Spleen (tissue), 11 donors: Measurements from ENCODE around the gene MRPL19. TPM values are rescaled to one million over a fixed set of nuclear protein-coding genes. Genes with fewer than 3 reads are reported as not detected.

Experiments
- DNase-seq: peaks from one replicate; pipeline ENCODE4 v3.0.0-alpha.2; 2020
- H3K27ac ChIP-seq, 8 donors: fragments of 200-600 bp; sonication (generic) in 7 of 8; 1 replicate in 4 of 8; 2 replicates in 4 of 8; pipeline versions ENCODE4 v1.5.0 to v1.8.0; 2016 to 2021; ENCODE audit warnings: inconsistent platforms in 4 of 8, mild to moderate bottlenecking in 4 of 8, moderate library complexity in 1 of 8
- H3K27me3 ChIP-seq, 7 donors: fragments of 200-600 bp; sonication (generic) in 6 of 7; replicated peaks in 1 of 7; 1 replicate in 4 of 7; 2 replicates in 3 of 7; pipeline versions ENCODE4 v1.5.0 to v1.8.0; 2016 to 2021; ENCODE audit warnings: inconsistent platforms in 3 of 7, mild to moderate bottlenecking in 1 of 7
- H3K36me3 ChIP-seq, 6 donors: fragments of 200-600 bp; sonication (generic) in 5 of 6; 1 replicate in 4 of 6; 2 replicates in 2 of 6; pipeline versions ENCODE4 v1.5.0 to v1.8.0; 2016 to 2021; ENCODE audit warnings: inconsistent platforms in 2 of 6
- H3K4me1 ChIP-seq, 6 donors: fragments of 200-600 bp; sonication (generic) in 5 of 6; 1 replicate in 3 of 6; 2 replicates in 3 of 6; pipeline versions ENCODE4 v1.5.0 to v1.8.0; 2016 to 2021; ENCODE audit warnings: inconsistent platforms in 3 of 6
- H3K4me3 ChIP-seq, 8 donors: fragments of 200-600 bp; sonication (generic) in 7 of 8; 1 replicate in 4 of 8; 2 replicates in 4 of 8; pipeline versions ENCODE4 v1.5.0 to v1.8.0; 2016 to 2021; ENCODE audit warnings: inconsistent platforms in 4 of 8, mild to moderate bottlenecking in 4 of 8, moderate library complexity in 2 of 8
- H3K9me3 ChIP-seq, 8 donors: fragments of 200-600 bp; sonication (generic) in 7 of 8; 1 replicate in 4 of 8; 2 replicates in 4 of 8; pipeline versions ENCODE4 v1.5.0 to v1.8.0; 2016 to 2021; ENCODE audit warnings: inconsistent platforms in 4 of 8
- POLR2A ChIP-seq, 3 donors: fragments of 450-650 bp; IDR thresholded peaks; one replicate each; pipeline ENCODE4 v1.5.1; 2017; ENCODE audit warnings: antibody characterized with exemption in 3 of 3, mild to moderate bottlenecking in 1 of 3
- POLR2AphosphoS5 ChIP-seq, 3 donors: sonication (generic); formaldehyde crosslinking; IDR thresholded peaks; one replicate each; pipeline ENCODE4 v1.5.1; 2017; ENCODE audit warnings: antibody characterized with exemption in 3 of 3
- whole genome bisulfite sequencing, 5 donors: extraction: QIAGEN DNeasy Blood & Tissue Kit in 3 of 5; methylation state at CpG; one replicate each; pipeline versions ENCODE4 v1.1.5 to v1.1.7; 2013 to 2018; 5-methylcytosine and 5-hydroxymethylcytosine counted together
- intact Hi-C: fragments of 100-400 bp; cut with DNase I; formaldehyde crosslinking; loops from one replicate; pipeline ENCODE4 v1.15.0; 2023; ENCODE audit warnings: low total_unique reads
- polyA plus RNA-seq, 3 donors: library from polyadenylated mRNA; stranded (reverse); fragments of 200-250 nt; gene quantifications; one replicate each; pipeline ENCODE4 v1.2.1, GENCODE V29; 2013
- total RNA-seq, 7 donors: library from RNA; depleted of rRNA in 3 of 7; stranded (reverse); fragments of >200 nt in 3 of 7; fragmentation: NEBNext Ultra II Directional in 4 of 7; extraction: Animal tissue kit (Norgen Biotek cat#: 25700) in 4 of 7; gene quantifications; one replicate each; pipeline versions ENCODE4 v1.1.0 to v1.2.1, GENCODE V29; 2016 to 2021
- TF ChIP-seq, protein P1 (sequence below), 11 experiments: fragments of 200-600 bp in 7 of 11; fragments of 450-650 bp in 4 of 11; sonication (generic) in 4 of 11; IDR thresholded peaks in 8 of 11; conservative IDR thresholded peaks in 3 of 11; 1 replicate in 7 of 11; 2 replicates in 4 of 11; pipeline versions ENCODE4 v1.4.0 to v1.8.0; 2016 to 2021; ENCODE audit warnings: antibody characterized with exemption in 11 of 11, inconsistent platforms in 4 of 11, mild to moderate bottlenecking in 1 of 11
- donor health status: healthy with polysubstance abuse.
- donor health status: DM: no; HTN: no; CAD: no; lungs with moderate emphysema.
- donor health status: DM: no; HTN: no; CAD: no.
- donor health status: Bipolar disorder and iron deficiency.
- donor health status: healthy.
- donor health status: DM: no; HTN: no; CAD: no.
- donor health status: DM: yes; HTN: yes; CAD: no.

MRPL19 gene
- total and polyA plus RNA-seq, 10 donors: 11.5 to 39.6 (median 31.8) TPM

- no peak for DNase-seq
- TF ChIP-seq POLR2A (IDR thresholded peaks at IDR 0.05) (no peak), POLR2AphosphoS5 (IDR thresholded peaks at IDR 0.05) (no peak)
- TF ChIP-seq, protein P1, sequence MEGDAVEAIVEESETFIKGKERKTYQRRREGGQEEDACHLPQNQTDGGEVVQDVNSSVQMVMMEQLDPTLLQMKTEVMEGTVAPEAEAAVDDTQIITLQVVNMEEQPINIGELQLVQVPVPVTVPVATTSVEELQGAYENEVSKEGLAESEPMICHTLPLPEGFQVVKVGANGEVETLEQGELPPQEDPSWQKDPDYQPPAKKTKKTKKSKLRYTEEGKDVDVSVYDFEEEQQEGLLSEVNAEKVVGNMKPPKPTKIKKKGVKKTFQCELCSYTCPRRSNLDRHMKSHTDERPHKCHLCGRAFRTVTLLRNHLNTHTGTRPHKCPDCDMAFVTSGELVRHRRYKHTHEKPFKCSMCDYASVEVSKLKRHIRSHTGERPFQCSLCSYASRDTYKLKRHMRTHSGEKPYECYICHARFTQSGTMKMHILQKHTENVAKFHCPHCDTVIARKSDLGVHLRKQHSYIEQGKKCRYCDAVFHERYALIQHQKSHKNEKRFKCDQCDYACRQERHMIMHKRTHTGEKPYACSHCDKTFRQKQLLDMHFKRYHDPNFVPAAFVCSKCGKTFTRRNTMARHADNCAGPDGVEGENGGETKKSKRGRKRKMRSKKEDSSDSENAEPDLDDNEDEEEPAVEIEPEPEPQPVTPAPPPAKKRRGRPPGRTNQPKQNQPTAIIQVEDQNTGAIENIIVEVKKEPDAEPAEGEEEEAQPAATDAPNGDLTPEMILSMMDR (IDR thresholded peaks at IDR 0.05 in 8 of 11, conservative IDR thresholded peaks at IDR 0.05 in 3 of 11): no peak
- Histone ChIP-seq H3K4me3 (no peak overlapping the region), H3K27me3 (peaks cover 0 to 16% (median 0%) of the 10 kb centered on the region in 7 donors), H3K36me3 (no peaks in the 10 kb centered on the region), H3K4me1 (no peaks in the 10 kb centered on the region), H3K27ac (no peak overlapping the region), H3K9me3 (peaks cover 0 to 8% (median 0%) of the 10 kb centered on the region in 8 donors)
- WGBS, 5 donors: 58 to 75% (median 71%) methylated on average over 4 of the region's 4 CpGs
- intact Hi-C loops: loop anchor here (10.0 kb wide), 1 partner anchor 696 kb away; no protein-coding TSS in a partner anchor
Observed at GRCh38 chr2:75621228-75621627, 25.4 kb upstream of the MRPL19 start.

DNA sequence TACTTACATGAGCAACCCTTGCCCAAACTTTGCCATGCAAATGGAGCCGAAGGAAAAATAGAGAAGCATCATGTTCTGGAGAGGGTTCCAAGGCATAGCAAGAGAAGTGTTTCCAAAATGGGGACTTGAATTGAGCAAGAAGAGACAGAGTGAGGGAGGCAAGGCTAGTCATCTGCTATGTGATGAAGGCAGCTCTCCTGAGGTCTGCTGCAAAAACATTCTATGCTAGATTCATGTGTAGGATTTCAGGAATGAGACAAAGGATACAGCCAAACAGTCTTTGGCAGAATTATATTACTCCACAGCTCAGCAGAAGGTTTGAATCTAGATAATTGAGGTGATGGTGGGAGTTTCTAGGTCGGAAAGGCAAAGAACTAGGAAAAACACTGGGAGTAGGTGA lies 24.1 kb upstream of the MRPL19 start:
- intact Hi-C loops: loop anchor here (10.0 kb wide), 1 partner anchor 698 kb away; no protein-coding TSS in a partner anchor
- Histone ChIP-seq H3K36me3 (no peaks in the 10 kb centered on the region), H3K4me3 (no peak overlapping the region), H3K4me1 (no peaks in the 10 kb centered on the region), H3K27me3 (peaks cover 0 to 16% (median 0%) of the 10 kb centered on the region in 7 donors), H3K9me3 (peaks cover 0 to under 1% (median 0%) of the 10 kb centered on the region in 8 donors), H3K27ac (no peak overlapping the region)
- 45 to 90% (median 58%) methylated on average over 2 of the region's 2 CpGs for WGBS, 5 donors
- no peak for DNase-seq
- TF ChIP-seq POLR2AphosphoS5 (IDR thresholded peaks at IDR 0.05) (no peak), POLR2A (IDR thresholded peaks at IDR 0.05) (no peak)
- TF ChIP-seq, protein P1 (IDR thresholded peaks at IDR 0.05 in 8 of 11, conservative IDR thresholded peaks at IDR 0.05 in 3 of 11): no peak

DNA sequence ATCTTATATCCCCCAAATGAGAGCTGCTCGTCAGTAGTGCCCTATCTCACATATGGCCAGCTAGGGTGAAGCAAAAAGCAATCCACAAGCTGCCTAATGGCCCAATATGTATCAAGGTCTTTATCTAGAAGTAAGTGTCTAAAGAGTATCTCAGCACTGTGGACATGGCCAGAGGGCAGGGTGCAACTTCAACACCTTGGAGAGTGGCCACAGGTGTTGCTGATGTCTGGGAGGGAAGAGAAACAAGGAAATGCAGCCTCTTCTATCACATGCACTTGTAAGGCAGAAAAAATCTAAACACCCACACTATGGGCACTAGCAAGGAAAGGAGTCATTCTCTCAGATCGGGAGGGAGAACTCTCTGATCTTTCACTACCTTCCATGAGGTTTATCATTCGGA lies 23.7 kb upstream of the MRPL19 start:
- H3K4me3 ChIP-seq: no peak overlapping the region
- TF ChIP-seq POLR2A (IDR thresholded peaks at IDR 0.05) (no peak), POLR2AphosphoS5 (IDR thresholded peaks at IDR 0.05) (no peak)
- TF ChIP-seq, protein P1 (IDR thresholded peaks at IDR 0.05 in 8 of 11, conservative IDR thresholded peaks at IDR 0.05 in 3 of 11): no peak
- peaks cover 0 to 1% (median 0%) of the 10 kb centered on the region in 6 donors for H3K4me1 ChIP-seq
- WGBS, 5 donors: 65 to 92% (median 84%) methylated on average over 3 of the region's 3 CpGs
- intact Hi-C loops: loop anchor here (10.0 kb wide), 1 partner anchor 698 kb away; no protein-coding TSS in a partner anchor
- DNase-seq: no peak
- H3K36me3 ChIP-seq: no peaks in the 10 kb centered on the region
- H3K27me3 ChIP-seq: peaks cover 0 to 16% (median 0%) of the 10 kb centered on the region in 7 donors
- H3K9me3 ChIP-seq: no peaks in the 10 kb centered on the region
- H3K27ac ChIP-seq: no peak overlapping the region

DNA sequence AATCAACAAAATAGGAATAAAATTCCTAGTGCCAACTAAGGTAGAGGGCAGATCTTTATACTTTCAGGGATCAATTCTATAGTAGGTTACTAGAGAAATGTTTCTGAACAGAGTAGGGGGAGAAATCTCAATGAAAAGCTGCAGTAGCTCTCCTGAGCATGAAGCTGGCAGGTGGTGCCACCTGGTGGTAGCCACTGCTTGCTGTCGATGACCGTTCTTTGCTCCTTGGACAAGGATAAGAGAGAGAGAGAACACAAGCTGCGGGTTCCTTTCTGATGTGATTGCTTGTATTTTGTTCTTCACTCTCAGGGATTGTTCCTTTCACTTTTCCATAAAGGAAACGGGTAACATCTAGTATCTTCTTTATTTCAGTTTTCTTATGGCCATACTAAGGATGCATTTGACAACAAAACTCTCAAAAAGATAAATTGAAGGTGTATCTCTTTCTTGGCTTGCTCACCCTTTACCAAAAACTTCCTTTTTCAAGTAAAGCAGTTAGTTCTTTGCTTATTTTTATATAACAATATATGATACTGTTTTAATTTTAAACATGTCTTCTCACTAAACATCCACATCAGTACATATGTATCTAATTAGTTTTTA lies 18.6 kb upstream of the MRPL19 start:
- peaks cover 0 to 9% (median 2%) of the 10 kb centered on the region in 6 donors for H3K4me1 ChIP-seq
- no peak overlapping the region for H3K27ac ChIP-seq
- peaks cover 0 to 12% (median 0%) of the 10 kb centered on the region in 7 donors for H3K27me3 ChIP-seq
- H3K9me3 ChIP-seq: no peaks in the 10 kb centered on the region
- TF ChIP-seq, protein P1 (IDR thresholded peaks at IDR 0.05 in 8 of 11, conservative IDR thresholded peaks at IDR 0.05 in 3 of 11): peak; percentile 23 to 88 (median 68)
- no peak for TF ChIP-seq POLR2A (IDR thresholded peaks at IDR 0.05)
- no peak overlapping the region for H3K4me3 ChIP-seq
- 1 to 4% (median 3%) methylated on average over 4 of the region's 4 CpGs for WGBS, 5 donors
- DNase-seq: peak; percentile 86
- H3K36me3 ChIP-seq: no peaks in the 10 kb centered on the region
- intact Hi-C loops: loop anchor here (10.0 kb wide), 1 partner anchor 703 kb away; no protein-coding TSS in a partner anchor
